ENCODE data around the gene STK39.

- TF ChIP-seq CTCF (conservative IDR thresholded peaks at IDR 0.05) (no peak), ZFX (IDR thresholded peaks at IDR 0.05) (no peak)
These were observed 47.7 kb upstream of the STK39 start for GRCh38 chr2:168295051-168295450.

Data from C4-2B (cell line).